Parathyroid adenoma (tissue), 2 donors: Measurements from ENCODE around the gene PLEKHG7.
A peak's percentile ranks its signal among the peaks of the same experiment; 100 is the strongest.
"Not testable (repeated sequence)": the region's sequence is repeated elsewhere in the genome, so short reads cannot be mapped to it uniquely, and the experiment has no call there.

Source experiments
- H2AFZ ChIP-seq: fragments of 300-600 bp; sonication (generic); one replicate; pipeline ENCODE4 v1.7.0; 2017; ENCODE audit warnings: antibody characterized with exemption, mild to moderate bottlenecking
- H3K27ac ChIP-seq: fragments of 300-600 bp; sonication (generic); one replicate; pipeline ENCODE4 v1.7.0; 2017
- H3K27me3 ChIP-seq: fragments of 300-600 bp; sonication (generic); one replicate; pipeline ENCODE4 v1.7.0; 2017; ENCODE audit warnings: low read length; ENCODE audit not compliant: control insufficient read depth, insufficient read depth
- H3K36me3 ChIP-seq: fragments of 300-600 bp; sonication (generic); one replicate; pipeline ENCODE4 v1.7.0; 2017; ENCODE audit warnings: low read length; ENCODE audit not compliant: control insufficient read depth, insufficient read depth
- H3K4me1 ChIP-seq: fragments of 300-600 bp; sonication (generic); one replicate; pipeline ENCODE4 v1.7.0; 2017; ENCODE audit warnings: control low read depth
- H3K4me2 ChIP-seq: fragments of 300-600 bp; sonication (generic); one replicate; pipeline ENCODE4 v1.7.0; 2017; ENCODE audit warnings: low read length
- H3K4me3 ChIP-seq: fragments of 300-600 bp; sonication (generic); one replicate; pipeline ENCODE4 v1.7.0; 2017; ENCODE audit warnings: low read depth, low read length
- H3K79me2 ChIP-seq: fragments of 300-600 bp; sonication (generic); one replicate; pipeline ENCODE4 v1.7.0; 2017; ENCODE audit warnings: control low read depth
- H3K9ac ChIP-seq: fragments of 300-600 bp; sonication (generic); one replicate; pipeline ENCODE4 v1.7.0; 2017; ENCODE audit warnings: mild to moderate bottlenecking
- H3K9me3 ChIP-seq: fragments of 300-600 bp; sonication (generic); one replicate; pipeline ENCODE4 v1.7.0; 2017; ENCODE audit warnings: low read length; ENCODE audit not compliant: control insufficient read depth
- CTCF ChIP-seq: fragments of 300-600 bp; sonication (generic); IDR thresholded peaks from one replicate; pipeline ENCODE4 v1.7.0; 2017; ENCODE audit warnings: antibody characterized with exemption, mild to moderate bottlenecking
- donor health status: primary hyperparathyroidism.

The PLEKHG7 gene

GRCh38 chr12:92784356-92784755 lies 81.6 kb downstream of the PLEKHG7 start:
- Histone ChIP-seq H2AFZ (no peak overlapping the region), H3K27me3 (no peaks in the 10 kb centered on the region), H3K9ac (no peak overlapping the region), H3K9me3 (no peaks in the 10 kb centered on the region), H3K36me3 (no peaks in the 10 kb centered on the region), H3K79me2 (no peaks in the 10 kb centered on the region), H3K4me2 (no peak overlapping the region), H3K4me3 (no peak overlapping the region), H3K4me1 (peaks cover 8% of the 10 kb centered on the region), H3K27ac (peak overlapping the region; percentile 17)
- no peak for TF ChIP-seq CTCF

- Histone ChIP-seq H3K9ac (no peak overlapping the region), H2AFZ (no peak overlapping the region), H3K79me2 (no peaks in the 10 kb centered on the region), H3K27ac (peak overlapping the region; percentile 17), H3K4me2 (no peak overlapping the region), H3K27me3 (no peaks in the 10 kb centered on the region), H3K9me3 (no peaks in the 10 kb centered on the region), H3K36me3 (no peaks in the 10 kb centered on the region), H3K4me1 (peaks cover 8% of the 10 kb centered on the region), H3K4me3 (no peak overlapping the region)
- peak; percentile 61 for TF ChIP-seq CTCF
Observed at GRCh38 chr12:92784797-92785562, 82.2 kb downstream of the PLEKHG7 start.

GRCh38 chr12:92785563-92785950 lies 82.8 kb downstream of the PLEKHG7 start:
- Histone ChIP-seq H3K27me3 (no peaks in the 10 kb centered on the region), H3K79me2 (no peaks in the 10 kb centered on the region), H3K4me2 (no peak overlapping the region), H3K4me1 (peaks cover 8% of the 10 kb centered on the region), H3K4me3 (no peak overlapping the region), H3K27ac (no peak overlapping the region), H2AFZ (no peak overlapping the region), H3K9ac (no peak overlapping the region), H3K36me3 (no peaks in the 10 kb centered on the region), H3K9me3 (no peaks in the 10 kb centered on the region)
- TF ChIP-seq CTCF = no peak

- H3K27me3 ChIP-seq = no peaks in the 10 kb centered on the region
- H3K4me2 ChIP-seq = no peak overlapping the region
- no peaks in the 10 kb centered on the region for H3K36me3 ChIP-seq
- no peaks in the 10 kb centered on the region for H3K79me2 ChIP-seq
- no peaks in the 10 kb centered on the region for H3K9me3 ChIP-seq
- no peak overlapping the region for H3K4me3 ChIP-seq
- H3K27ac ChIP-seq = no peak overlapping the region
- peaks cover 8% of the 10 kb centered on the region for H3K4me1 ChIP-seq
- TF ChIP-seq CTCF = no peak
- no peak overlapping the region for H3K9ac ChIP-seq
- H2AFZ ChIP-seq = no peak overlapping the region
Observed at GRCh38 chr12:92786045-92786444, 83.3 kb downstream of the PLEKHG7 start.

GRCh38 chr12:92794356-92794755 lies 91.6 kb downstream of the PLEKHG7 start:
- not testable (repeated sequence) for H3K4me2 ChIP-seq, H3K4me1 ChIP-seq, H3K79me2 ChIP-seq, H2AFZ ChIP-seq, H3K4me3 ChIP-seq, H3K9ac ChIP-seq, H3K27me3 ChIP-seq, H3K9me3 ChIP-seq, H3K36me3 ChIP-seq, H3K27ac ChIP-seq
